Jurkat, Clone E6-1 (cell line): ENCODE measurements around the gene RBM8A.
"Not testable (repeated sequence)": the region's sequence is repeated elsewhere in the genome, so short reads cannot be mapped to it uniquely, and the experiment has no call there.

Experiments used
- DNase-seq: peaks from one replicate; pipeline ENCODE4 v3.0.0-alpha.2; 2011; ENCODE audit warnings: low read depth, low spot score
- H3K4me3 ChIP-seq: 2 replicates; pipeline ENCODE4 v1.5.1; 2011; ENCODE audit warnings: mild to moderate bottlenecking, low read length, control low read depth, moderate library complexity

Gene RBM8A

GRCh38 chr1:145957443-145958319 lies 30.4 kb upstream of the RBM8A start, which contains the start of gene LIX1L:
Gene LIX1L (minus strand): TSS chr1:145958017. CDS start chr1:145957927, 90 bp downstream.
- peak; percentile 96 for DNase-seq

GRCh38 chr1:145956781-145957442 lies 29.6 kb upstream of the RBM8A start:
- no peak for DNase-seq

More at GRCh38 chr1:145957443-145958319, 30.4 kb upstream of the RBM8A start, which contains the start of gene LIX1L:
- peak within 1 kb of the TSS; percentile 62 for H3K4me3 ChIP-seq

GRCh38 chr1:145956361-145956760 lies 29.1 kb upstream of the RBM8A start:
- no peak for DNase-seq
- H3K4me3 ChIP-seq = peak overlapping the region; percentile 62

More at GRCh38 chr1:145956781-145957442, 29.6 kb upstream of the RBM8A start:
- H3K4me3 ChIP-seq = peak overlapping the region; percentile 62

- DNase-seq = no peak
- H3K4me3 ChIP-seq = no peak overlapping the region
These were observed 28.2 kb upstream of the RBM8A start for GRCh38 chr1:145955436-145955835.

- DNase-seq = no peak
- no peak overlapping the region for H3K4me3 ChIP-seq
These were observed 26.6 kb upstream of the RBM8A start for GRCh38 chr1:145953861-145954260.

- DNase-seq = no peak
- H3K4me3 ChIP-seq = no peak overlapping the region
These were observed 25.6 kb upstream of the RBM8A start for GRCh38 chr1:145952903-145953302.

GRCh38 chr1:145951526-145951925 lies 24.2 kb upstream of the RBM8A start:
- H3K4me3 ChIP-seq = no peak overlapping the region
- DNase-seq = no peak

GRCh38 chr1:145949219-145949618 lies 21.9 kb upstream of the RBM8A start:
- no peak for DNase-seq
- H3K4me3 ChIP-seq = no peak overlapping the region

GRCh38 chr1:145947551-145947950 lies 20.3 kb upstream of the RBM8A start:
- no peak for DNase-seq

GRCh38 chr1:145946477-145946986 lies 19.2 kb upstream of the RBM8A start:
- no peak for DNase-seq

More at GRCh38 chr1:145947551-145947950, 20.3 kb upstream of the RBM8A start:
- no peak overlapping the region for H3K4me3 ChIP-seq

GRCh38 chr1:145944532-145944931 lies 17.2 kb upstream of the RBM8A start:
- H3K4me3 ChIP-seq = no peak overlapping the region
- DNase-seq = no peak

More at GRCh38 chr1:145946477-145946986, 19.2 kb upstream of the RBM8A start:
- H3K4me3 ChIP-seq = no peak overlapping the region

- DNase-seq = no peak
- no peak overlapping the region for H3K4me3 ChIP-seq
These were observed 15.6 kb upstream of the RBM8A start for GRCh38 chr1:145942871-145943270.

- no peak for DNase-seq
- no peak overlapping the region for H3K4me3 ChIP-seq
These were observed 15.1 kb upstream of the RBM8A start for GRCh38 chr1:145942405-145942804.

GRCh38 chr1:145937436-145937835 lies 10.2 kb upstream of the RBM8A start:
- no peak overlapping the region for H3K4me3 ChIP-seq
- DNase-seq = no peak

GRCh38 chr1:145936247-145936646 lies 9.0 kb upstream of the RBM8A start:
- no peak overlapping the region for H3K4me3 ChIP-seq

GRCh38 chr1:145935708-145936107 lies 8.4 kb upstream of the RBM8A start:
- no peak for DNase-seq
- no peak overlapping the region for H3K4me3 ChIP-seq

More at GRCh38 chr1:145936247-145936646, 9.0 kb upstream of the RBM8A start:
- no peak for DNase-seq

GRCh38 chr1:145932522-145933009 lies 5.3 kb upstream of the RBM8A start:
- not testable (repeated sequence) for H3K4me3 ChIP-seq
- peak; percentile 32 for DNase-seq

GRCh38 chr1:145927916-145928643 lies 796 bp upstream of the RBM8A start:
- H3K4me3 ChIP-seq = peak overlapping the region; percentile 69
- no peak for DNase-seq

GRCh38 chr1:145926686-145927062 lies 610 bp downstream of the RBM8A start:
- peak overlapping the region; percentile 69 for H3K4me3 ChIP-seq
- DNase-seq = no peak
